DOHH2 (cell line): ENCODE data around the gene SMIM17.

ENCODE experiments used
- H3F3A ChIP-seq: fragments of 200-600 bp; sonication (generic), shearing (Covaris generic); 2 replicates; pipeline ENCODE4 v1.6.0; 2016; ENCODE audit warnings: antibody characterized with exemption, mild to moderate bottlenecking; ENCODE audit not compliant: control insufficient read depth, insufficient read depth
- H3K27ac ChIP-seq: fragments of 200-600 bp; sonication (generic); 2 replicates; pipeline ENCODE4 v1.5.1; 2014; ENCODE audit warnings: low read depth, mild to moderate bottlenecking, low read length, moderate library complexity
- H3K27me3 ChIP-seq: fragments of 200-600 bp; sonication (generic); 2 replicates; pipeline ENCODE4 v1.6.1; 2014; ENCODE audit warnings: mild to moderate bottlenecking, low read length, mixed read lengths; ENCODE audit not compliant: control insufficient read depth
- H3K36me3 ChIP-seq: fragments of 200-600 bp; sonication (generic); 2 replicates; pipeline ENCODE4 v1.6.1; 2014; ENCODE audit warnings: mild to moderate bottlenecking, low read length, moderate library complexity, mixed read lengths; ENCODE audit not compliant: control insufficient read depth
- H3K4me1 ChIP-seq: fragments of 200-600 bp; sonication (generic); 2 replicates; pipeline ENCODE4 v1.6.1; 2014; ENCODE audit warnings: mild to moderate bottlenecking, low read length, mixed read lengths; ENCODE audit not compliant: control insufficient read depth
- H3K4me2 ChIP-seq: fragments of 200-600 bp; sonication (generic); 2 replicates; pipeline ENCODE4 v1.6.0; 2014; ENCODE audit warnings: mild to moderate bottlenecking, low read length, moderate library complexity
- H3K4me3 ChIP-seq: fragments of 200-600 bp; sonication (generic); 2 replicates; pipeline ENCODE4 v1.5.1; 2014; ENCODE audit warnings: mild to moderate bottlenecking, low read length, mixed read lengths
- H3K79me2 ChIP-seq: fragments of 200-600 bp; sonication (generic); 2 replicates; pipeline ENCODE4 v1.6.1; 2014; ENCODE audit warnings: mild to moderate bottlenecking, low read length, mixed read lengths; ENCODE audit not compliant: control insufficient read depth
- H3K9me2 ChIP-seq: fragments of 200-600 bp; sonication (generic); replicated peaks from 2 replicates; pipeline ENCODE4 v1.6.1; 2014; ENCODE audit warnings: mild to moderate bottlenecking, low read length, mixed read lengths; ENCODE audit not compliant: control insufficient read depth
- H3K9me3 ChIP-seq: fragments of 200-600 bp; sonication (generic); 2 replicates; pipeline ENCODE4 v1.6.1; 2014; ENCODE audit warnings: antibody characterized with exemption, low read length, mixed read lengths; ENCODE audit not compliant: control insufficient read depth, insufficient read depth
- H4K20me1 ChIP-seq: fragments of 200-600 bp; sonication (generic); 2 replicates; pipeline ENCODE4 v1.6.0; 2014; ENCODE audit warnings: low read depth, mild to moderate bottlenecking, antibody characterized with exemption, low read length, moderate library complexity; ENCODE audit not compliant: control insufficient read depth, insufficient read depth
- CTCF ChIP-seq: fragments of 200-600 bp; sonication (generic); IDR thresholded peaks from one replicate; pipeline ENCODE4 v1.5.1; 2014; ENCODE audit warnings: antibody characterized with exemption, mild to moderate bottlenecking, low read depth, low read length; ENCODE audit not compliant: poor library complexity, severe bottlenecking
- EZH2phosphoT487 ChIP-seq: fragments of 200-600 bp; sonication (generic); IDR thresholded peaks from 2 replicates; pipeline ENCODE4 v1.6.1; 2017; ENCODE audit warnings: borderline replicate concordance, mild to moderate bottlenecking, antibody characterized with exemption, low read length, moderate library complexity, mixed read lengths

SMIM17 gene

GRCh38 chr19:56619121-56619520, 23.8 kb upstream of the SMIM17 start:
- H3K79me2 ChIP-seq = no peaks in the 10 kb centered on the region
- H3K36me3 ChIP-seq = peaks cover 9% of the 10 kb centered on the region; the same call in 1 of the 2 replicates
- no peaks in the 10 kb centered on the region for H3K4me1 ChIP-seq
- no peaks in the 10 kb centered on the region for H3K9me2 ChIP-seq
- TF ChIP-seq CTCF = no peak
- no peak for TF ChIP-seq EZH2phosphoT487
- no peaks in the 10 kb centered on the region for H3K27me3 ChIP-seq
- no peak overlapping the region for H3K27ac ChIP-seq
- peaks cover 34% of the 10 kb centered on the region; the same call in 1 of the 2 replicates for H3K9me3 ChIP-seq
- H3K4me3 ChIP-seq = no peak overlapping the region
- H3K4me2 ChIP-seq = no peak overlapping the region
- H4K20me1 ChIP-seq = no peaks in the 10 kb centered on the region
- H3F3A ChIP-seq = no peaks in the 10 kb centered on the region

- no peaks in the 10 kb centered on the region for H3K9me2 ChIP-seq
- peaks cover 9% of the 10 kb centered on the region; the same call in 1 of the 2 replicates for H3K36me3 ChIP-seq
- H3K27me3 ChIP-seq = no peaks in the 10 kb centered on the region
- H3K79me2 ChIP-seq = no peaks in the 10 kb centered on the region
- H3K4me3 ChIP-seq = no peak overlapping the region
- H3K27ac ChIP-seq = no peak overlapping the region
- H3K4me1 ChIP-seq = no peaks in the 10 kb centered on the region
- H3K4me2 ChIP-seq = no peak overlapping the region
- H3F3A ChIP-seq = no peaks in the 10 kb centered on the region
- TF ChIP-seq EZH2phosphoT487 (no peak), CTCF (no peak)
- H3K9me3 ChIP-seq = peaks cover 38% of the 10 kb centered on the region; the same call in 1 of the 2 replicates
- no peaks in the 10 kb centered on the region for H4K20me1 ChIP-seq
Measured at GRCh38 chr19:56622374-56622773, 20.6 kb upstream of the SMIM17 start.

- H4K20me1 ChIP-seq = no peaks in the 10 kb centered on the region
- H3K27me3 ChIP-seq = no peaks in the 10 kb centered on the region
Measured at GRCh38 chr19:56623006-56623405, 20.0 kb upstream of the SMIM17 start.

More at GRCh38 chr19:56623006-56623405, 20.0 kb upstream of the SMIM17 start:
- TF ChIP-seq CTCF = no peak
- no peak for TF ChIP-seq EZH2phosphoT487
- Histone ChIP-seq H3K9me2 (no peaks in the 10 kb centered on the region), H3K27ac (no peak overlapping the region), H3K4me1 (no peaks in the 10 kb centered on the region), H3K79me2 (no peaks in the 10 kb centered on the region), H3K36me3 (peaks cover 9% of the 10 kb centered on the region; the same call in 1 of the 2 replicates), H3K4me2 (no peak overlapping the region), H3F3A (no peaks in the 10 kb centered on the region), H3K9me3 (peaks cover 33% of the 10 kb centered on the region; the same call in 1 of the 2 replicates), H3K4me3 (no peak overlapping the region)
